ENCODE measurements around the gene CPED1.

GRCh38 chr7:121286186-121286585, 297.7 kb downstream of the CPED1 start:
- TF ChIP-seq, protein P1, sequence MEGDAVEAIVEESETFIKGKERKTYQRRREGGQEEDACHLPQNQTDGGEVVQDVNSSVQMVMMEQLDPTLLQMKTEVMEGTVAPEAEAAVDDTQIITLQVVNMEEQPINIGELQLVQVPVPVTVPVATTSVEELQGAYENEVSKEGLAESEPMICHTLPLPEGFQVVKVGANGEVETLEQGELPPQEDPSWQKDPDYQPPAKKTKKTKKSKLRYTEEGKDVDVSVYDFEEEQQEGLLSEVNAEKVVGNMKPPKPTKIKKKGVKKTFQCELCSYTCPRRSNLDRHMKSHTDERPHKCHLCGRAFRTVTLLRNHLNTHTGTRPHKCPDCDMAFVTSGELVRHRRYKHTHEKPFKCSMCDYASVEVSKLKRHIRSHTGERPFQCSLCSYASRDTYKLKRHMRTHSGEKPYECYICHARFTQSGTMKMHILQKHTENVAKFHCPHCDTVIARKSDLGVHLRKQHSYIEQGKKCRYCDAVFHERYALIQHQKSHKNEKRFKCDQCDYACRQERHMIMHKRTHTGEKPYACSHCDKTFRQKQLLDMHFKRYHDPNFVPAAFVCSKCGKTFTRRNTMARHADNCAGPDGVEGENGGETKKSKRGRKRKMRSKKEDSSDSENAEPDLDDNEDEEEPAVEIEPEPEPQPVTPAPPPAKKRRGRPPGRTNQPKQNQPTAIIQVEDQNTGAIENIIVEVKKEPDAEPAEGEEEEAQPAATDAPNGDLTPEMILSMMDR (conservative IDR thresholded peaks at IDR 0.05; ENCODE audit: low read depth in 2 of 2): no peak
- TF ChIP-seq EZH2phosphoT487 (IDR thresholded peaks at IDR 0.05; ENCODE audit: unreplicated experiment): no peak
- TF ChIP-seq CREB1 (CRISPR knock-in tag; IDR thresholded peaks at IDR 0.05; ENCODE audit: low read depth): no peak
- TF ChIP-seq POLR2AphosphoS5 (IDR thresholded peaks at IDR 0.05; ENCODE audit: low read depth): no peak
- TF ChIP-seq, protein P2, sequence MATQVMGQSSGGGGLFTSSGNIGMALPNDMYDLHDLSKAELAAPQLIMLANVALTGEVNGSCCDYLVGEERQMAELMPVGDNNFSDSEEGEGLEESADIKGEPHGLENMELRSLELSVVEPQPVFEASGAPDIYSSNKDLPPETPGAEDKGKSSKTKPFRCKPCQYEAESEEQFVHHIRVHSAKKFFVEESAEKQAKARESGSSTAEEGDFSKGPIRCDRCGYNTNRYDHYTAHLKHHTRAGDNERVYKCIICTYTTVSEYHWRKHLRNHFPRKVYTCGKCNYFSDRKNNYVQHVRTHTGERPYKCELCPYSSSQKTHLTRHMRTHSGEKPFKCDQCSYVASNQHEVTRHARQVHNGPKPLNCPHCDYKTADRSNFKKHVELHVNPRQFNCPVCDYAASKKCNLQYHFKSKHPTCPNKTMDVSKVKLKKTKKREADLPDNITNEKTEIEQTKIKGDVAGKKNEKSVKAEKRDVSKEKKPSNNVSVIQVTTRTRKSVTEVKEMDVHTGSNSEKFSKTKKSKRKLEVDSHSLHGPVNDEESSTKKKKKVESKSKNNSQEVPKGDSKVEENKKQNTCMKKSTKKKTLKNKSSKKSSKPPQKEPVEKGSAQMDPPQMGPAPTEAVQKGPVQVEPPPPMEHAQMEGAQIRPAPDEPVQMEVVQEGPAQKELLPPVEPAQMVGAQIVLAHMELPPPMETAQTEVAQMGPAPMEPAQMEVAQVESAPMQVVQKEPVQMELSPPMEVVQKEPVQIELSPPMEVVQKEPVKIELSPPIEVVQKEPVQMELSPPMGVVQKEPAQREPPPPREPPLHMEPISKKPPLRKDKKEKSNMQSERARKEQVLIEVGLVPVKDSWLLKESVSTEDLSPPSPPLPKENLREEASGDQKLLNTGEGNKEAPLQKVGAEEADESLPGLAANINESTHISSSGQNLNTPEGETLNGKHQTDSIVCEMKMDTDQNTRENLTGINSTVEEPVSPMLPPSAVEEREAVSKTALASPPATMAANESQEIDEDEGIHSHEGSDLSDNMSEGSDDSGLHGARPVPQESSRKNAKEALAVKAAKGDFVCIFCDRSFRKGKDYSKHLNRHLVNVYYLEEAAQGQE (IDR thresholded peaks at IDR 0.05; ENCODE audit: unreplicated experiment): no peak
- TF ChIP-seq STAT1 (IDR thresholded peaks at IDR 0.05; ENCODE audit: unreplicated experiment): no peak
- no peak for TF ChIP-seq EZH2 (IDR thresholded peaks at IDR 0.05; ENCODE audit: low read depth, unreplicated experiment)
- TF ChIP-seq JUNB (IDR thresholded peaks at IDR 0.05; ENCODE audit: unreplicated experiment): no peak

Data from GM23338 (cell line).